ENCODE data around the gene CUTC. TPM values are rescaled to one million over a fixed set of nuclear protein-coding genes. Genes with fewer than 3 reads are reported as not detected.

The CUTC gene
- total and polyA plus RNA-seq, 4 donors, result 10.3 to 23.4 (median 17.3) TPM

DNA sequence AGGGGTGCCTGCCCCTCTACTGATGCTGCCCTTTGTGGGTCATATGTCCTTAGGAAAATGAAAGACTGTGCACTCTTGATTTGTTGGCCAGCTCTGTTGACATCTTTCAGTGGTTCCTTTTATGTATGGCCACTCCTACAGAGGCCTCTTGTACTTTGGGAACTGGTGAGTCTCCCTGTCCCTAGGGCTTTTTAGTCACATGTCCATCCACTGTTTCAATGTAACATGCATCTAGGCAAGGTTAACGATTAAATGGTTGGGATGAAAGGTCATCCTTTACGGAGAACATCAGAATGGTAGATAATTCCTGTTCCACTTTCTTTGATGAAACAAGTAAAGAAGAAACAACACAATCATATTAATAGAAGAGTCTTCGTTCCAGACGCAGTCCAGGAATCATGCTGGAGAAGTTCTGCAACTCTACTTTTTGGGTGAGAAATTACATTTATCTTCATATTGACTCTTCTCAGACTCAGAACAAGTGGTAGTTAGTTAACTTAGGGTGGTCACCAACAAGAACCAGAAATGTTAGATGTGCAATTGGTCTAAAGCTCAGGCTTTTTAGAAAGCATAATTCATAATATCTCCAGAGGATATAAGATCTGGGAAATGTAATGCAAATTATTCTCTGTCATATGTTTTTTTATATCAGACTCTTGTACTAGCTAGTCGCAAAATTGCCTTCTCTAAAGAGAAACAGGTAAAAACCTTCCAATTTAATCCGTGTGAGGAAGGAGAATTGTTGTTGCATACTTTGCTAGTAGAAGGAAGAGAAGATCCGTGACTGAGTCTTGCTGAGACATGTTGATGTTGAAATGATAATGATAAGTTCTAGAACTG, 50.6 kb downstream of the CUTC start, which contains the start of gene ABCC2 (continued):
- TF ChIP-seq, protein P1, sequence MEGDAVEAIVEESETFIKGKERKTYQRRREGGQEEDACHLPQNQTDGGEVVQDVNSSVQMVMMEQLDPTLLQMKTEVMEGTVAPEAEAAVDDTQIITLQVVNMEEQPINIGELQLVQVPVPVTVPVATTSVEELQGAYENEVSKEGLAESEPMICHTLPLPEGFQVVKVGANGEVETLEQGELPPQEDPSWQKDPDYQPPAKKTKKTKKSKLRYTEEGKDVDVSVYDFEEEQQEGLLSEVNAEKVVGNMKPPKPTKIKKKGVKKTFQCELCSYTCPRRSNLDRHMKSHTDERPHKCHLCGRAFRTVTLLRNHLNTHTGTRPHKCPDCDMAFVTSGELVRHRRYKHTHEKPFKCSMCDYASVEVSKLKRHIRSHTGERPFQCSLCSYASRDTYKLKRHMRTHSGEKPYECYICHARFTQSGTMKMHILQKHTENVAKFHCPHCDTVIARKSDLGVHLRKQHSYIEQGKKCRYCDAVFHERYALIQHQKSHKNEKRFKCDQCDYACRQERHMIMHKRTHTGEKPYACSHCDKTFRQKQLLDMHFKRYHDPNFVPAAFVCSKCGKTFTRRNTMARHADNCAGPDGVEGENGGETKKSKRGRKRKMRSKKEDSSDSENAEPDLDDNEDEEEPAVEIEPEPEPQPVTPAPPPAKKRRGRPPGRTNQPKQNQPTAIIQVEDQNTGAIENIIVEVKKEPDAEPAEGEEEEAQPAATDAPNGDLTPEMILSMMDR (IDR thresholded peaks at IDR 0.05; ENCODE audit: low read depth, low read length, missing input control), result no peak
- peak; percentile 86 for TF ChIP-seq FOXA1 (IDR thresholded peaks at IDR 0.05)
- TF ChIP-seq, protein P2, sequence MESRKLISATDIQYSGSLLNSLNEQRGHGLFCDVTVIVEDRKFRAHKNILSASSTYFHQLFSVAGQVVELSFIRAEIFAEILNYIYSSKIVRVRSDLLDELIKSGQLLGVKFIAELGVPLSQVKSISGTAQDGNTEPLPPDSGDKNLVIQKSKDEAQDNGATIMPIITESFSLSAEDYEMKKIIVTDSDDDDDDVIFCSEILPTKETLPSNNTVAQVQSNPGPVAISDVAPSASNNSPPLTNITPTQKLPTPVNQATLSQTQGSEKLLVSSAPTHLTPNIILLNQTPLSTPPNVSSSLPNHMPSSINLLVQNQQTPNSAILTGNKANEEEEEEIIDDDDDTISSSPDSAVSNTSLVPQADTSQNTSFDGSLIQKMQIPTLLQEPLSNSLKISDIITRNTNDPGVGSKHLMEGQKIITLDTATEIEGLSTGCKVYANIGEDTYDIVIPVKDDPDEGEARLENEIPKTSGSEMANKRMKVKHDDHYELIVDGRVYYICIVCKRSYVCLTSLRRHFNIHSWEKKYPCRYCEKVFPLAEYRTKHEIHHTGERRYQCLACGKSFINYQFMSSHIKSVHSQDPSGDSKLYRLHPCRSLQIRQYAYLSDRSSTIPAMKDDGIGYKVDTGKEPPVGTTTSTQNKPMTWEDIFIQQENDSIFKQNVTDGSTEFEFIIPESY (IDR thresholded peaks at IDR 0.05), result peak; percentile 81

DNA sequence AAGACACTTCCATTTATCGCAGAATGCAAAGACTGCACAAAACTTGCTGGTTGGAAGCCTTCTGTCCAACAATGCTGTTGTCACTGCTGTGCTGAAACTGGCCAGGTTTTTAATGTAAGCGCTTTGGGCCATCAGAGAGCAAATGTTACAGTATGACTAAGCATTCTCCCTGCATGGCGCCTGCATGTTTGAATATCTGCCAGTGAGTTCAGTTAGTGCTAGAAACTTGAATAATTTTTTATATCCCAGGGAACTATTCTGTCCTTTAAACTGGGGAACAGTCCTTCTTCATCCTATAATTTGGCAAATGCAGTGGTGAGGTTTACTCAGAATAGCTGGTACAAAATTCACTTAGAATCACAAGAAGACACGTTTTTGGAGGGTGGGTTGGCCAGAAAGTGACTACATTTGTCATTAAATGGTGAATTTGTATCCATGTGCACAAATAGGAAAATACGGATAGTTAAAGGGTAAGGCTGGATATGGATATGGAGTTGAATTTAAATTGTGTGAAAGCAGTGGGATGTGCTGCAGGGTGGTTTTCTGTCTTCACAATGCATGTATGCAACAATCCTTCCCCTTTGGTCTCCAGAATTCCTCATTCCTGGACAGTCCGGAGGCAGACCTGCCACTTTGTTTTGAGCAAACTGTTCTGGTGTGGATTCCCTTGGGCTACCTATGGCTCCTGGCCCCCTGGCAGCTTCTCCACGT, 52.1 kb downstream of the CUTC start:
- peaks cover 0 to 10% (median 5%) of the 10 kb centered on the region in 4 donors for H3K36me3 ChIP-seq (ENCODE audit: control insufficient read depth in 4 of 4, insufficient read depth in 3 of 4, low read depth in 1 of 4, low read length in 3 of 4)
- peak overlapping the region; percentile 59 to 80 (median 72) for H3K4me3 ChIP-seq (ENCODE audit: low read depth in 1 of 3, low read length in 3 of 3)
- peak overlapping the region; percentile 68 to 76 for H3K27ac ChIP-seq (ENCODE audit: low read depth in 1 of 2, low read length in 2 of 2)
- H3K27me3 ChIP-seq (ENCODE audit: control insufficient read depth in 4 of 4, insufficient read depth in 4 of 4, low read length in 3 of 4), result no peaks in the 10 kb centered on the region
- peak overlapping the region; percentile 78 to 80 for H3K9ac ChIP-seq (ENCODE audit: low read depth in 1 of 2, low read length in 2 of 2)
- H3K9me3 ChIP-seq (ENCODE audit: control insufficient read depth in 4 of 4, low read length in 3 of 4), result no peaks in the 10 kb centered on the region
- TF ChIP-seq, protein P3, sequence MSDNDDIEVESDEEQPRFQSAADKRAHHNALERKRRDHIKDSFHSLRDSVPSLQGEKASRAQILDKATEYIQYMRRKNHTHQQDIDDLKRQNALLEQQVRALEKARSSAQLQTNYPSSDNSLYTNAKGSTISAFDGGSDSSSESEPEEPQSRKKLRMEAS (IDR thresholded peaks at IDR 0.05), result no peak
- TF ChIP-seq RXRA (IDR thresholded peaks at IDR 0.05) (peak in 1 of 2 donors; percentile 17), TAF1 (conservative IDR thresholded peaks at IDR 0.05) (peak; percentile 42), YY1 (IDR thresholded peaks at IDR 0.05) (no peak), HNF4G (IDR thresholded peaks at IDR 0.05) (no peak), GABPA (IDR thresholded peaks at IDR 0.05 in 1 of 2, conservative IDR thresholded peaks at IDR 0.05 in 1 of 2) (no peak), HNF4A (conservative IDR thresholded peaks at IDR 0.05) (peak in 1 of 2 donors; percentile 16), NR2F2 (IDR thresholded peaks at IDR 0.05) (no peak), RAD21 (IDR thresholded peaks at IDR 0.05) (peak; percentile 8 to 24), JUND (IDR thresholded peaks at IDR 0.05) (no peak), FOXA2 (IDR thresholded peaks at IDR 0.05) (no peak)
- TF ChIP-seq, protein P1 (IDR thresholded peaks at IDR 0.05; ENCODE audit: low read depth, low read length, missing input control), result no peak
- TF ChIP-seq, protein P4, sequence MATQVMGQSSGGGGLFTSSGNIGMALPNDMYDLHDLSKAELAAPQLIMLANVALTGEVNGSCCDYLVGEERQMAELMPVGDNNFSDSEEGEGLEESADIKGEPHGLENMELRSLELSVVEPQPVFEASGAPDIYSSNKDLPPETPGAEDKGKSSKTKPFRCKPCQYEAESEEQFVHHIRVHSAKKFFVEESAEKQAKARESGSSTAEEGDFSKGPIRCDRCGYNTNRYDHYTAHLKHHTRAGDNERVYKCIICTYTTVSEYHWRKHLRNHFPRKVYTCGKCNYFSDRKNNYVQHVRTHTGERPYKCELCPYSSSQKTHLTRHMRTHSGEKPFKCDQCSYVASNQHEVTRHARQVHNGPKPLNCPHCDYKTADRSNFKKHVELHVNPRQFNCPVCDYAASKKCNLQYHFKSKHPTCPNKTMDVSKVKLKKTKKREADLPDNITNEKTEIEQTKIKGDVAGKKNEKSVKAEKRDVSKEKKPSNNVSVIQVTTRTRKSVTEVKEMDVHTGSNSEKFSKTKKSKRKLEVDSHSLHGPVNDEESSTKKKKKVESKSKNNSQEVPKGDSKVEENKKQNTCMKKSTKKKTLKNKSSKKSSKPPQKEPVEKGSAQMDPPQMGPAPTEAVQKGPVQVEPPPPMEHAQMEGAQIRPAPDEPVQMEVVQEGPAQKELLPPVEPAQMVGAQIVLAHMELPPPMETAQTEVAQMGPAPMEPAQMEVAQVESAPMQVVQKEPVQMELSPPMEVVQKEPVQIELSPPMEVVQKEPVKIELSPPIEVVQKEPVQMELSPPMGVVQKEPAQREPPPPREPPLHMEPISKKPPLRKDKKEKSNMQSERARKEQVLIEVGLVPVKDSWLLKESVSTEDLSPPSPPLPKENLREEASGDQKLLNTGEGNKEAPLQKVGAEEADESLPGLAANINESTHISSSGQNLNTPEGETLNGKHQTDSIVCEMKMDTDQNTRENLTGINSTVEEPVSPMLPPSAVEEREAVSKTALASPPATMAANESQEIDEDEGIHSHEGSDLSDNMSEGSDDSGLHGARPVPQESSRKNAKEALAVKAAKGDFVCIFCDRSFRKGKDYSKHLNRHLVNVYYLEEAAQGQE (IDR thresholded peaks at IDR 0.05), result no peak
- TF ChIP-seq, protein P2 (IDR thresholded peaks at IDR 0.05), result no peak
- DNase-seq (ENCODE audit: low spot score), result no peak
- WGBS, result 35% methylated on average over 7 of the region's 7 CpGs
- H3K4me1 ChIP-seq (ENCODE audit: control insufficient read depth in 4 of 4, insufficient read depth in 4 of 4, low read length in 3 of 4), result peaks cover 10 to 48% (median 37%) of the 10 kb centered on the region in 4 donors

All from liver (tissue), 9 donors.